PC-3 (cell line): ENCODE results near the gene HCN4. TPM values are rescaled to one million over a fixed set of nuclear protein-coding genes. Genes with fewer than 3 reads are reported as not detected.

Experiments
- ATAC-seq: fragments of 200-7000 bp; cut with Tn5 transposase; 2 replicates; pipeline ENCODE4 v1.9.1; 2020; ENCODE audit warnings: mild to moderate bottlenecking, moderate library complexity
- BruUV-seq: library from RNA; stranded (reverse); fragments of 400-500 nt; replicated peaks from 2 replicates; lab custom pipeline; 2021; lab: Mats Ljungman, UMichigan
- CTCF ChIA-PET: fragments of 300-600 bp; sonication (Branson Sonifier 250); formaldehyde crosslinking; loops from one replicate; lab custom pipeline; 2022; ENCODE audit warnings: antibody characterized with exemption; lab: Charles Lee
- POLR2A ChIA-PET: fragments of 300-600 bp; sonication (Branson Sonifier 250); formaldehyde crosslinking; loops from one replicate; lab custom pipeline; 2022; ENCODE audit warnings: antibody characterized with exemption; ENCODE audit not compliant: unreplicated experiment; lab: Charles Lee
- DNase-seq: peaks from one replicate; pipeline ENCODE4 v3.0.0-alpha.2; 2015
- H2AFZ ChIP-seq: fragments of 300-600 bp; sonication (generic); 2 replicates; pipeline ENCODE4 v1.6.0; 2016; ENCODE audit warnings: antibody characterized with exemption, low read length
- H3F3A ChIP-seq: fragments of 300-600 bp; sonication (generic); one replicate; pipeline ENCODE4 v1.6.0; 2017; ENCODE audit warnings: antibody characterized with exemption, low read length, control low read depth, mild to moderate bottlenecking; ENCODE audit not compliant: unreplicated experiment
- H3K27ac ChIP-seq: fragments of 300-600 bp; sonication (generic); 2 replicates; pipeline ENCODE4 v1.5.1; 2016; ENCODE audit warnings: mild to moderate bottlenecking, low read length
- H3K27me3 ChIP-seq: fragments of 300-600 bp; sonication (generic); 2 replicates; pipeline ENCODE4 v1.6.1; 2016; ENCODE audit warnings: low read length, mixed read lengths
- H3K36me3 ChIP-seq: fragments of 300-600 bp; sonication (generic); 2 replicates; pipeline ENCODE4 v1.6.1; 2016; ENCODE audit warnings: low read depth, mixed run types, low read length, mixed read lengths
- H3K4me1 ChIP-seq: fragments of 300-600 bp; sonication (generic); 2 replicates; pipeline ENCODE4 v1.5.1; 2016; ENCODE audit warnings: low read length; ENCODE audit not compliant: insufficient read depth
- H3K4me2 ChIP-seq: fragments of 300-600 bp; sonication (generic); 2 replicates; pipeline ENCODE4 v1.6.0; 2016; ENCODE audit warnings: low read length
- H3K4me3 ChIP-seq: fragments of 300-600 bp; sonication (generic); 2 replicates; pipeline ENCODE4 v1.5.1; 2016; ENCODE audit warnings: mild to moderate bottlenecking, low read length, mixed read lengths
- H3K79me2 ChIP-seq: fragments of 300-600 bp; sonication (generic); 2 replicates; pipeline ENCODE4 v1.6.1; 2017; ENCODE audit warnings: low read length, mixed read lengths
- H3K9ac ChIP-seq: fragments of 300-600 bp; sonication (generic); 2 replicates; pipeline ENCODE4 v1.6.0; 2016; ENCODE audit warnings: mild to moderate bottlenecking, low read length
- H3K9me2 ChIP-seq: fragments of 300-600 bp; sonication (generic); replicated peaks from 2 replicates; pipeline ENCODE4 v1.6.1; 2016; ENCODE audit warnings: mixed run types, low read length, mixed read lengths
- H3K9me3 ChIP-seq: fragments of 300-600 bp; sonication (generic); 2 replicates; pipeline ENCODE4 v1.6.1; 2016; ENCODE audit warnings: low read length, mixed read lengths
- H4K20me1 ChIP-seq: fragments of 300-600 bp; sonication (generic); 2 replicates; pipeline ENCODE4 v1.6.1; 2016; ENCODE audit warnings: low read length, mixed read lengths
- EZH2 ChIP-seq: fragments of 300-600 bp; sonication (generic); IDR thresholded peaks from one replicate; pipeline ENCODE4 v1.6.1; 2017; ENCODE audit warnings: antibody characterized with exemption, mild to moderate bottlenecking, low read length; ENCODE audit not compliant: unreplicated experiment
- EZH2phosphoT487 ChIP-seq: fragments of 300-600 bp; sonication (generic); IDR thresholded peaks from 2 replicates; pipeline ENCODE4 v1.6.1; 2018; ENCODE audit warnings: mild to moderate bottlenecking, antibody characterized with exemption, low read length, borderline replicate concordance
- intact Hi-C: fragments of 100-400 bp; cut with micrococcal nuclease; formaldehyde crosslinking; loops from 2 replicates; pipeline ENCODE4 v1.9.0; 2023
- total RNA-seq: library from RNA; depleted of rRNA; stranded (reverse); fragments of >200 nt; gene quantifications from 2 replicates; pipeline ENCODE4 v1.2.3, GENCODE V29; 2014
- TF ChIP-seq, protein P1 (sequence below): fragments of 300-600 bp; sonication (generic); conservative IDR thresholded peaks from 2 replicates; pipeline ENCODE4 v1.5.1; 2017; ENCODE audit warnings: antibody characterized with exemption, low read depth, mild to moderate bottlenecking, low read length

Gene HCN4
- total RNA-seq, 1 experiment from 2014 or later: not detected

DNA sequence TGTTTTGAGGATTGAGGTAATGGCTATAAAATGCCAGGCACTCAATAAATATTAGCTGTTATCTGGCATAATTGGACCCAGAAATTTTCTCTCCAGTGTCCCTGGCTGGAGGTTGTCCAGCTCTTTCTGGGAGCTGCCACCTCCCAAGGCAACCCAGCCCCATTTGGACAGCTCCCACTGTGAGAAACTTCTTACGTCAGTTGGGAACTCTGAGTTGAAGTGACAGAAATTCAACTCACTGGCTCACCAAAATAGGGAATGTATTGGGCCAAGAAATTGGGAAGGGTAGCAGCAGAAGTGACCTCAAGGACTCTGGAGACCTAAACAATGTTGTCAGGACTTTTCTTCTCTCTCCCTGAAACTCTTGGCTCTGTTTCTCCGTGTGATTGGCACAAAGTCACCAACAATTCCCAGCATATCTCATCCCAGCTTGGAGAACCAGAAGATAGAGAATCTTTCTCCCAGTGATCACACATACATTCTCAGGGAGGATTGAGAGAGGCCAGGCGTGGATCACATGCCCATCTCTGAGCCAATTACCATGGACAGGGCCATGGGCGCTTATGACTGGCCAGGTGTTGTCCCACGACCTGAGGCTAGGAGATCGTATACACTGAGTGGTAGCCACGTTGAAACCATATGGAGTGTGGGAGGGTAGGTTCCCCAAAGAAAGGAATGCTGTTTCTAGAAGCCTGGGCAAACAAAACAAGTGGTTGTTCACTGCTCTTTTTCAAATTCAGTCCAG lies 22.5 kb upstream of the HCN4 start:
- POLR2A ChIA-PET: no interaction called here
- ATAC-seq: no peak
- intact Hi-C loops: no loop called here
- TF ChIP-seq, protein P1, sequence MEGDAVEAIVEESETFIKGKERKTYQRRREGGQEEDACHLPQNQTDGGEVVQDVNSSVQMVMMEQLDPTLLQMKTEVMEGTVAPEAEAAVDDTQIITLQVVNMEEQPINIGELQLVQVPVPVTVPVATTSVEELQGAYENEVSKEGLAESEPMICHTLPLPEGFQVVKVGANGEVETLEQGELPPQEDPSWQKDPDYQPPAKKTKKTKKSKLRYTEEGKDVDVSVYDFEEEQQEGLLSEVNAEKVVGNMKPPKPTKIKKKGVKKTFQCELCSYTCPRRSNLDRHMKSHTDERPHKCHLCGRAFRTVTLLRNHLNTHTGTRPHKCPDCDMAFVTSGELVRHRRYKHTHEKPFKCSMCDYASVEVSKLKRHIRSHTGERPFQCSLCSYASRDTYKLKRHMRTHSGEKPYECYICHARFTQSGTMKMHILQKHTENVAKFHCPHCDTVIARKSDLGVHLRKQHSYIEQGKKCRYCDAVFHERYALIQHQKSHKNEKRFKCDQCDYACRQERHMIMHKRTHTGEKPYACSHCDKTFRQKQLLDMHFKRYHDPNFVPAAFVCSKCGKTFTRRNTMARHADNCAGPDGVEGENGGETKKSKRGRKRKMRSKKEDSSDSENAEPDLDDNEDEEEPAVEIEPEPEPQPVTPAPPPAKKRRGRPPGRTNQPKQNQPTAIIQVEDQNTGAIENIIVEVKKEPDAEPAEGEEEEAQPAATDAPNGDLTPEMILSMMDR: no peak
- TF ChIP-seq EZH2 (no peak), EZH2phosphoT487 (no peak)
- Histone ChIP-seq H3K79me2 (no peaks in the 10 kb centered on the region), H4K20me1 (no peaks in the 10 kb centered on the region), H2AFZ (no peak overlapping the region), H3K9ac (no peak overlapping the region), H3K27ac (no peak overlapping the region), H3F3A (no peaks in the 10 kb centered on the region), H3K9me2 (no peaks in the 10 kb centered on the region), H3K9me3 (no peaks in the 10 kb centered on the region), H3K4me3 (no peak overlapping the region), H3K4me2 (no peak overlapping the region), H3K4me1 (peaks cover 14% of the 10 kb centered on the region), H3K27me3 (no peaks in the 10 kb centered on the region), H3K36me3 (no peaks in the 10 kb centered on the region)
- DNase-seq: no peak
- BruUV-seq: no TSS peak
- CTCF ChIA-PET: no interaction called here

DNA sequence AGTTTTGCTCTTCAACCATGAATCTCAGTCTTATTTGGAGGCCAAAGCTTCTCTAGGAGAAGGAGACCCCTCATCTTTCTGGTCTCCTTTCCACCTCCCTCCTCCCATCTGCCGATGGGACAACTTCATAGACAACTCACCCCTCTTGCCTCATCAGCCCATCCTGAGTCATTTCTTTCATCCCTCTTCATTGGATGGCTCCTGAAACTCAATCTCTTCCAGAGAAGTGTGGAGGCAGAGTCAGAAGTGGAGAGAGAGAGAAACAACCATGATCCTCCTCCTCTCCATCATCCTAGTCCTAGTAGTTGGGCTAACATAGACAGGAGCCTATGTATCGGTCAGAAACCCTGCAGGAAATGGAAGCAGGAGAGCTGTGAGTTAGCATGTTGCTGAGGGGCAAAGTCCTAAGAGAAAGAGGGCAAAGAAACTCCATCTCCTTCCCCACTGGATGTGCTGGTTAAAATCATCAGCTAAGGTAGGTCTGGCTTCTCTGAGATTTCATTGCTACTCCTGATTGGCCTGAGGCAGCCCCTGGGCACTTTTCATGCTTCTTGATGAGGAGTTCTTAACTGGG lies 21.3 kb upstream of the HCN4 start:
- intact Hi-C loops: no loop called here
- ATAC-seq (no peak), DNase-seq (no peak)
- Histone ChIP-seq H4K20me1 (no peaks in the 10 kb centered on the region), H2AFZ (no peak overlapping the region), H3K4me1 (peaks cover 14% of the 10 kb centered on the region), H3K79me2 (no peaks in the 10 kb centered on the region), H3K4me2 (no peak overlapping the region), H3K27me3 (no peaks in the 10 kb centered on the region), H3K27ac (no peak overlapping the region), H3K9me3 (no peaks in the 10 kb centered on the region), H3K9ac (no peak overlapping the region), H3K9me2 (no peaks in the 10 kb centered on the region), H3K36me3 (no peaks in the 10 kb centered on the region), H3K4me3 (no peak overlapping the region), H3F3A (no peaks in the 10 kb centered on the region)
- no TSS peak for BruUV-seq
- ChIA-PET CTCF (no interaction called here), POLR2A (no interaction called here)
- TF ChIP-seq EZH2phosphoT487 (no peak), EZH2 (no peak)
- TF ChIP-seq, protein P1: no peak

DNA sequence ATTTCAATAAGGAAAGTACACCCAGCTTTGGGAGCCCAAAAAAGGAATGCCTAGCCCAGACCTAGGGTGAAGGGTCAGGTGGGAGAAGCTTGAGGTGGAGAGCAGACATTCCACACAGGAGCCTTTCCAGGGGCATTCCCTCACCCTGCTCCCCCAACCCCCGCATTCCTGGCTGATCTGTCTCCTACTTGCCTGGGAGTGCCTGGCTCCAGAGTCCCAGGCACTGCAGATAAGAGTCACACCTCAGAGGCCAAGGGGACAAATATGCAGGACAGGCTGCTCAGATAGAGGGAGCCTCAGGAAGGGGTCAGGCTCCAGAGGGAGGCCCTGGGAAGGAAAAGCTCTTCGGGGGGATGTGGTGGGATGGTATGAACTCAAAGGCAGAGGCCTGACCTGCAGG lies 20.8 kb upstream of the HCN4 start:
- ATAC-seq (no peak), DNase-seq (no peak)
- TF ChIP-seq EZH2phosphoT487 (no peak), EZH2 (no peak)
- TF ChIP-seq, protein P1: no peak

More for the DNA sequence above, 20.8 kb upstream of the HCN4 start:
- BruUV-seq: no TSS peak
- no peak overlapping the region for H3K9ac ChIP-seq
- H3K4me2 ChIP-seq: no peak overlapping the region
- ChIA-PET CTCF (no interaction called here), POLR2A (no interaction called here)
- no peaks in the 10 kb centered on the region for H3K79me2 ChIP-seq
- H3K9me3 ChIP-seq: no peaks in the 10 kb centered on the region
- H3K27ac ChIP-seq: no peak overlapping the region
- H3K4me1 ChIP-seq: peaks cover 14% of the 10 kb centered on the region
- H3K27me3 ChIP-seq: no peaks in the 10 kb centered on the region
- no peaks in the 10 kb centered on the region for H3F3A ChIP-seq
- H2AFZ ChIP-seq: no peak overlapping the region
- H3K9me2 ChIP-seq: no peaks in the 10 kb centered on the region
- intact Hi-C loops: no loop called here
- no peaks in the 10 kb centered on the region for H4K20me1 ChIP-seq
- no peaks in the 10 kb centered on the region for H3K36me3 ChIP-seq
- H3K4me3 ChIP-seq: no peak overlapping the region
